ENCODE measurements around the gene RANGAP1. TPM values are rescaled to one million over a fixed set of nuclear protein-coding genes. Genes with fewer than 3 reads are reported as not detected.
"Not testable (repeated sequence)": the region's sequence is repeated elsewhere in the genome, so short reads cannot be mapped to it uniquely, and the experiment has no call there.

The RANGAP1 gene
- total RNA-seq, 1 donor from 2014 or later, result 78.0 TPM

DNA sequence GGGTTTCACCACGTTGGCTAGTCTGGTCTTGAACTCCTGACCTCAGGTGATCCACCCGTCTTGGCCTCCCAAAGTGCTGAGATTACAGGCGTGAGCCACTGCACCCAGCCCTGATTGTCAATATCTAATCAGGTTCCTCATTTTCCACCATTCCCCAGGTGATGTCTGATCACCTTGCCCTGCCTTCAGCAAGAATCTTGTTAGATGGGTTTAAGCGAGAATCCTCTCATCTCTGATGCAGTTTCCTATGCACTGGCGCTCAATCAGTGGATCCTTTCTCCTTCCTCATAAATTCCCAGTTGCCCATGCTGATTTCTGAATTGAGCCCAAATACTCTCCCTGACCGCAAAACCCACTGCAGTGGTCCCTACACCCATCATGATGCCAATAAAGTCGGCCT is 14.7 kb upstream of the RANGAP1 start:
- Mint-ChIP-seq H3K9me3 (ENCODE audit: low read depth) (no peaks in the 10 kb centered on the region), H3K4me3 (ENCODE audit: low read depth) (peak overlapping the region; percentile 67), H3K27me3 (no peaks in the 10 kb centered on the region), H3K4me1 (ENCODE audit: low read depth) (peaks cover 20% of the 10 kb centered on the region), H3K27ac (peak overlapping the region; percentile 14), H3K36me3 (ENCODE audit: insufficient read depth) (no peaks in the 10 kb centered on the region)
- no peak for DNase-seq (ENCODE audit: low spot score, unreplicated experiment)
- TF ChIP-seq, protein P1, sequence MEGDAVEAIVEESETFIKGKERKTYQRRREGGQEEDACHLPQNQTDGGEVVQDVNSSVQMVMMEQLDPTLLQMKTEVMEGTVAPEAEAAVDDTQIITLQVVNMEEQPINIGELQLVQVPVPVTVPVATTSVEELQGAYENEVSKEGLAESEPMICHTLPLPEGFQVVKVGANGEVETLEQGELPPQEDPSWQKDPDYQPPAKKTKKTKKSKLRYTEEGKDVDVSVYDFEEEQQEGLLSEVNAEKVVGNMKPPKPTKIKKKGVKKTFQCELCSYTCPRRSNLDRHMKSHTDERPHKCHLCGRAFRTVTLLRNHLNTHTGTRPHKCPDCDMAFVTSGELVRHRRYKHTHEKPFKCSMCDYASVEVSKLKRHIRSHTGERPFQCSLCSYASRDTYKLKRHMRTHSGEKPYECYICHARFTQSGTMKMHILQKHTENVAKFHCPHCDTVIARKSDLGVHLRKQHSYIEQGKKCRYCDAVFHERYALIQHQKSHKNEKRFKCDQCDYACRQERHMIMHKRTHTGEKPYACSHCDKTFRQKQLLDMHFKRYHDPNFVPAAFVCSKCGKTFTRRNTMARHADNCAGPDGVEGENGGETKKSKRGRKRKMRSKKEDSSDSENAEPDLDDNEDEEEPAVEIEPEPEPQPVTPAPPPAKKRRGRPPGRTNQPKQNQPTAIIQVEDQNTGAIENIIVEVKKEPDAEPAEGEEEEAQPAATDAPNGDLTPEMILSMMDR (IDR thresholded peaks at IDR 0.05; ENCODE audit: unreplicated experiment), result no peak

GRCh38 chr22:41296826-41297667 is 11.1 kb upstream of the RANGAP1 start:
- H3K27me3 Mint-ChIP-seq, result no peaks in the 10 kb centered on the region
- no peak overlapping the region for H3K27ac Mint-ChIP-seq
- peaks cover 5% of the 10 kb centered on the region for H3K4me1 Mint-ChIP-seq (ENCODE audit: low read depth)

DNA sequence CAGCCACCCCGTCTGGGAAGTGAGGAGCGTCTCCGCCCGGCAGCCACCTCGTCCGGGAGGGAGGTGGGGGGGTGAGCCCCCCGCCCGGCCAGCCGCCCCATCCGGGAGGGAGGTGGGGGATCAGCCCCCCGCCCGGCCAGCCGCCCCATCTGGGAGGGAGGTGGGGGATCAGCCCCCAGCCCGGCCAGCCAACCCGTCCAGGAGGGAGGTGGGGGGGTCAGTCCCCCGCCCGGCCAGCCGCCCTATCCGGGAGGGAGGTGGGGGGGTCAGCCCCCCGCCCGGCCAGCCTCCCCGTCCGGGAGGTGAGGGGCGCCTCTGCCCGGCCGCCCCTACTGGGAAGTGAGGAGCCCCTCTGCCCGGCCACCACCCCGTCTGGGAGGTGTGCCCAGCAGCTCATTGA is 8.8 kb upstream of the RANGAP1 start:
- H3K9me3 Mint-ChIP-seq (ENCODE audit: low read depth); H3K4me3 Mint-ChIP-seq (ENCODE audit: low read depth); DNase-seq (ENCODE audit: low spot score, unreplicated experiment); H3K27ac Mint-ChIP-seq; H3K36me3 Mint-ChIP-seq (ENCODE audit: insufficient read depth); H3K4me1 Mint-ChIP-seq (ENCODE audit: low read depth); H3K27me3 Mint-ChIP-seq: not testable (repeated sequence)

More at GRCh38 chr22:41296826-41297667, 11.1 kb upstream of the RANGAP1 start:
- Mint-ChIP-seq H3K4me3 (ENCODE audit: low read depth) (no peak overlapping the region), H3K36me3 (ENCODE audit: insufficient read depth) (no peaks in the 10 kb centered on the region), H3K9me3 (ENCODE audit: low read depth) (no peaks in the 10 kb centered on the region)
- no peak for DNase-seq (ENCODE audit: low spot score, unreplicated experiment)
- TF ChIP-seq, protein P1 (IDR thresholded peaks at IDR 0.05; ENCODE audit: unreplicated experiment), result no peak

DNA sequence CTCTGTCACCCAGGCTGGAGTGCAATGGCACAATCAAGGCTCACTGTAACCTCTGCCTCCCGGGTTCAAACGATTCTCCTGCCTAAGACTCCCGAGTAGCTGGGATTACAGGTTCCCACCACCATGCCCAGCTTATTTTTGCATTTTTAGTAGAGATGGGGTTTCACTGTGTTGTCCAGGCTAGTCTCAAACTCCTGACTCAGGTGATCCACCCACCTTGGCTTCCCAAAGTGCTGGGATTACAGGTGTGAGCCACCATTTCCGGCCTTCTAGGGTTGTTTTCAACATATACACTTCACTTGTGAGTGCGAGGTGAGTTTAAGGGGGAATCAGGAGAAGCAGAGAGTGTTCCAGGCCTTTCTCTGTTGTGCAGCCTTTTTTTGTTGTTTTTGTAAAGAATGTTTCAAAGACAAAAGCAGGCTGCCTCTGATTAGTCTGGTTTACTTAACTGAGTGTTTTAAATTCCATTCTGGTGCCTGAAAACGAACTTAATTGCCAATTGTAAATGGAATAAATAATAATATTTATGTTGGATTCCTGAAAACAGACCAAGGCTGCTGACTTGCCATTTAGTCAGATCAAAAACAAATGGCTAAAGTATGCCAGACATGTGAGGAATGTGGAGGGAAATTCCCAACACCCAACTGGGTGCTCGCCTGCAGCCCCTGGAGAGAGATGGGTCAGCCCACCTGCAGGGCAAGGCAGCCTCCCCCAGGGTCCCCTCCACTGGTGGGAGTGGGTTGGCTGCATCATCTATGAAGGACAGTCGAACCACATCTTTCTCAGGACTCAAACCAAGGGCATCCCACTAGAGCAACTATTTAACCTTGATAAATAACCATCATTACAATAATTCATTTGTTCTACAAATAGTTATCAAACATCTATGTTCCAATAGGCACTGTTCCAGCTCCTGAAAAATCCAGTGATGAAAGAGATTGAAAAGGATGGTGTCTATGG is 4.6 kb upstream of the RANGAP1 start:
- TF ChIP-seq, protein P1 (IDR thresholded peaks at IDR 0.05; ENCODE audit: unreplicated experiment), result no peak
- H3K4me1 Mint-ChIP-seq (ENCODE audit: low read depth), result peaks cover 17% of the 10 kb centered on the region
- H3K27ac Mint-ChIP-seq, result peak overlapping the region; percentile 84
- no peaks in the 10 kb centered on the region for H3K36me3 Mint-ChIP-seq (ENCODE audit: insufficient read depth)
- no peak overlapping the region for H3K4me3 Mint-ChIP-seq (ENCODE audit: low read depth)
- H3K27me3 Mint-ChIP-seq, result no peaks in the 10 kb centered on the region
- no peak for DNase-seq (ENCODE audit: low spot score, unreplicated experiment)
- H3K9me3 Mint-ChIP-seq (ENCODE audit: low read depth), result no peaks in the 10 kb centered on the region

DNA sequence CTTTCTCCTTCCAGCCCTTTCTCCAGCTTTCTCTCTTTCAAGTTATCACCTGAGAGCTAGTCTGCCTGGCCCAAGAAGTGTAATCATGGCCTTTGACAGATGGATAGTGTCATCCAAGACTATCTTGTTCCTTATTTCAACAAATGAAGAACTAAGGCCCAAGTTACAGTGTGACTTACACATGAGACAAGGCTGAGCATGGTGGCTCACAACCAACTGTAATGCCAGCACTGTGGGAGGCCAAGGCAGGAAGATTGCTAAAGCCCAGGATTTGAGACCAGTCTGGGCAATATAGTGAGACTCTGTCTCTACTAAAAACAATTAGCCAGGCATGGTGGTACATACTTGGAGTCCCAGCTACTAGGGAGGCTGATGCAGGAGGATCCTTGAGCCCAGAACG is 3.7 kb upstream of the RANGAP1 start:
- Mint-ChIP-seq H3K4me3 (ENCODE audit: low read depth) (no peak overlapping the region), H3K9me3 (ENCODE audit: low read depth) (no peaks in the 10 kb centered on the region), H3K27ac (peak overlapping the region; percentile 94)

More for the DNA sequence above, 3.7 kb upstream of the RANGAP1 start:
- Mint-ChIP-seq H3K36me3 (ENCODE audit: insufficient read depth) (no peaks in the 10 kb centered on the region), H3K4me1 (ENCODE audit: low read depth) (peaks cover 20% of the 10 kb centered on the region), H3K27me3 (no peaks in the 10 kb centered on the region)
- TF ChIP-seq, protein P1 (IDR thresholded peaks at IDR 0.05; ENCODE audit: unreplicated experiment), result no peak
- no peak for DNase-seq (ENCODE audit: low spot score, unreplicated experiment)
